SKM-1 (cell line): Measurements from ENCODE around the gene FBLN2.

ENCODE experiments used
- DNase-seq: peaks from one replicate; lab custom pipeline; 2025; ENCODE audit not compliant: unreplicated experiment; lab: John Stamatoyannopoulos, UW

The FBLN2 gene

DNA sequence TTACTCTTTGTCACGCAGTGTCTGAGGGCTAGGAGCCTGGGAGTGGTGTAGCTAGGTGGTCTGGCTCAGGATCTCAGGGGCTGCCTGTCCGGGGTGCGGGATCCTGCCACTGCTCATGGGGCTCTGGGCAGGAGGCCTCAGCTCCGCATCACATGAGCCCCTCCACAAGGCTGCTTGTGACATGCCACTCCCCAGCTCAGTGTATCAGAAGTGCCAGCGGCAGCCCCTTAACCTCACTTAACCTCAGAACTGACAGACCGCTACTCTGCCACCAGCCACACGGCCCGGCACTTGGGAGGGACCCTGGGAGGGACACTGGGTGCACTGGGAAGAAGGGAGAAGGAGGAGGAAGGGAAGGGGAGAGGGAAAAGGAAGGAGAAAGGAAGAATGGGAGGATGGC, 87.9 kb downstream of the FBLN2 start:
- DNase-seq: no peak

DNA sequence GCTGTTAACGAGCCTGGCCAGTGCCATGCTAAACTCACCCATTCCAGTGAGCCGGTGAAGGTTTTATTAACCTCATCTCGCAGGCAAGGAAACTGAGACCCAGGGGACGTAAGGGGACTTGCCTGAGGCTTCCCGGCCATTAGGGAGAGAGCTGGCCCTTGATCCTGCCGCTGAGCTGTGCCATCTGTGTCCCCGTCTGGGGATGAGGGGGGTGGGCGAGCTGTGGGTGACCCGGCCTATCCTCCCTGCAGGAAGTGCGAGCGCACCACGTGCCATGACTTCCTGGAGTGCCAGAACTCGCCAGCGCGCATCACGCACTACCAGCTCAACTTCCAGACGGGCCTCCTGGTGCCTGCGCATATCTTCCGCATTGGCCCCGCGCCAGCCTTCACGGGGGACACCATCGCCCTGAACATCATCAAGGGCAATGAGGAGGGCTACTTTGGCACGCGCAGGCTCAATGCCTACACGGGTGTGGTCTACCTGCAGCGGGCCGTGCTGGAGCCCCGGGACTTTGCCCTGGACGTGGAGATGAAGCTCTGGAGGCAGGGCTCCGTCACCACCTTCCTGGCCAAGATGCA, 88.5 kb downstream of the FBLN2 start:
- no peak for DNase-seq

DNA sequence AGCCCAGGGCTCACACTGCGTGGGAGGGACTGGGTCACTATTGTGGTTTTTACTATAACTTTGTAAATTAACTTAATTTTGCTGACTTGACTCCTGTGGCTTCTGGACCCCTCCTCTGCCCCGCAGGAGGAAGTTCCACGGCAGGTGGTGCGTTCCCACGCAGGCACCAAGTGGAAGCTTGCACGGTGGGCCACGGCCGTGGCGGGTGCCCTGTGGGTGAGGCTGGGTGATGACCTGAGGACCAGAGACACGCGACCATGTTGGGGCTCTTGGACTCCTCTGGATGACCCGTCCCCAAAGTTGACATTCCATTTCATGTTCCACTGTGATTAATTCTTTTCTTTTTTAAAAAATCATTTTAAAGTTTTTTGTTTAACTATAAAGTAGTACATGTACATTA, 89.0 kb downstream of the FBLN2 start:
- DNase-seq: no peak

DNA sequence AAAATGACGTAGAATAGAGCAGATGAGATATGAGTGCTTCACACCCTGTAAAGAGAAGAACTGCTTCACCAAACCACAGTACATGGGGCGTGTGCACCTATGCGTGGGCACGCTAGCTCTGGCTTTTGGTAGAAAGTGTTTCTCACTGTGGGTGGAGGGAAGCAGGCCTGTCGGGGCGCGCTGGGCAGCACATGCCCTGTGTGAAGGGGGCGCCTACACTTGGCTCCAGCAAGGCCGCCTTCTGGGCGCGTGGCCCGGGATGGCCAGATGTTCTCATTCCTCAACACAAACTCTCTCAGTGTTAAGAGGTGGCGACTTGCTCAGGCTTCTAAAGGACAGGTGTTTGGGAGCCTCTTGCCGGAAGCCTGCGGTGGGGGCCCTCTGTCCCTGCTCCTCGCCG, 90.0 kb downstream of the FBLN2 start:
- no peak for DNase-seq

DNA sequence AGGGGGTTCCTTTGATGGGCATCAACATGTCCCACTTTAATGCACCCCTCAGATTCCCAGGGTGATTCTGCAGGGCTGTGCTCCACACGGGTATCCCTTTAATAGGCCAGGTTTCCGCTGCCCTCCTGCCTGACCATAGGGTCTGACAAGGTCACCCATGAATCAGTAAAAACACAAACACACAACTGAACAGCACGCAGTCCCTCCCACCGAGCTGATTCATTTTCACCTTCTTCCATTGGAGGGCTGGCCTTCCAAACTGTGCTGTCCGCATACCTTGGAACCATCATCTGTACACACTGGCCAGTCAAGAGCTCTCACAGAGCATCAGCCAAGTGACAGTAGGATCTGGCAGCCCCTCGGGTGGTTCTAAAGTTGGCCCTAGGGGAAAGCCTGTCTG, 93.7 kb downstream of the FBLN2 start:
- no peak for DNase-seq

DNA sequence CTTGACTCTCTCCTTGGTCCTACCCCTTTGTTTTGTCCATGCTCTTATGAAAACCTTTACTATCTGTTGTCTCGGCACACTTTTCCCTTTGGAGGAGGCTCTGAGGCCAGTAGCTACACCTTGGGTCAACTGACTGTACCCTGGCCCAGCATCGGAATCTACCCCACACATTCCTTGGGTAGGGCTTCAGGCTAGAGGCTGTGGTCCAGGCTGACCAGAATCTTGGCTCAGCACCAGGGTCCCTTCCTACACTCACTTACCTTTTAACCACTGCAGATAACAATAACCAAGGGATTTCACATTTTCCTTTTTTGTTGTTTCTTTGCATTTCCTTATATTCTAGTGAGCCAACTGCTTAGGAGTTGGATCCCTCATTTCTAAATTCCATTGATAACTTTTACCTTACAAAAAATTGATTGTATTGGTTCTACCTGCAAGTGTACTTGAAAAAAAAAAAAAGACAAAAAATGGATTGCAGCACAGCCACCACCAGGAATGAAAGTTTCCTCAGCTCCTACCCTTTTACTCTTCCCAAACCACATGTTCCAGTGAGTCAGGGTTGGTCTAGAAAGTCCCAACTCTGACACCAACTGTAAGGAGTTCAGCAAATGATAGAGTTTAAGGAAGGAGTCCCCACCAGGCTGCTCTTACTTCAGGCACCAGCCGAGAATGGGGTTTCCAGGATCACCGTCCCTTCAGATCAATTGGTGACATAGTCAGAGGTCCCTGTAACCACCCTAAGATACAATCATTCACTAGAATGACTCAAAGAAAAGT, 95.6 kb downstream of the FBLN2 start:
- no peak for DNase-seq

DNA sequence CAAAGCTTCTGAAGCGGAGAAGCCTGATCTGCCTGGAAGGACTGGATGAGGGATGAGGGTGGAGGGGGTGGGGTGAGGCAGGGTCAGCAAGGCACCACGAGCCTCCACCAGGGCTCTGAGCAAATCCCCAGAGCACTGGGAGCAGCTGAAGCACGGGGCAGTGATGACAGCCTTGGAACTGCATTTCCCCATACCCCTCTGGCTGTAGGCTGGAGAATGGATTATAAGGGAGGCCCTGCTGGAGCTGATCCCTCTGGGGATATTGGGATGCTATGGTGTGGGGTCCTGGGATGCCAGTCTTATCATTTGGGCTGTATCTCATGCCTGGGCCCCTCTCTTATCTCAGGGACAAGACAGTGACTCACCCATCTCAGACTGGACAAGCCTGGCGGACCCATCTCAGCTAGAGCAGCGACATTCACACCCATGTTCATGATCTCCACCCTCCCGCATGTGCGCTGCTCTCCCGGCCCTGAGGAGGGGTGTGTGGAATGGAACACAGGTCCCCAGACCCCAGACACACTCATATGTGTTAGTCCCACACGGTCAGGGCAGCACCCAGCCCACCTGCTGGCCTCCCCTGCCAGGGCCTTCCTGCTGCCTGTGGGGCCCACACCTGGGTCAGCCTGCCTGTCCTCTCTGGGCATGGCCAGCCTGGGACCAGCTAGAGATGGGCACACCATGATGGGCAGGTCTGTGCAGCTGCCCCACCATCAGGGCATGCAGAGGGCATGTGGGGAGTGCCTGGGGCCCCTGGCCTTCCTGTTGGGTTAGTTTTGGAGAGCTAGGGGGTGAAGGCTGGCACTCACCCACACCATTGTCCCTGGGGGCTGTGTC, 97.1 kb downstream of the FBLN2 start:
- no peak for DNase-seq

DNA sequence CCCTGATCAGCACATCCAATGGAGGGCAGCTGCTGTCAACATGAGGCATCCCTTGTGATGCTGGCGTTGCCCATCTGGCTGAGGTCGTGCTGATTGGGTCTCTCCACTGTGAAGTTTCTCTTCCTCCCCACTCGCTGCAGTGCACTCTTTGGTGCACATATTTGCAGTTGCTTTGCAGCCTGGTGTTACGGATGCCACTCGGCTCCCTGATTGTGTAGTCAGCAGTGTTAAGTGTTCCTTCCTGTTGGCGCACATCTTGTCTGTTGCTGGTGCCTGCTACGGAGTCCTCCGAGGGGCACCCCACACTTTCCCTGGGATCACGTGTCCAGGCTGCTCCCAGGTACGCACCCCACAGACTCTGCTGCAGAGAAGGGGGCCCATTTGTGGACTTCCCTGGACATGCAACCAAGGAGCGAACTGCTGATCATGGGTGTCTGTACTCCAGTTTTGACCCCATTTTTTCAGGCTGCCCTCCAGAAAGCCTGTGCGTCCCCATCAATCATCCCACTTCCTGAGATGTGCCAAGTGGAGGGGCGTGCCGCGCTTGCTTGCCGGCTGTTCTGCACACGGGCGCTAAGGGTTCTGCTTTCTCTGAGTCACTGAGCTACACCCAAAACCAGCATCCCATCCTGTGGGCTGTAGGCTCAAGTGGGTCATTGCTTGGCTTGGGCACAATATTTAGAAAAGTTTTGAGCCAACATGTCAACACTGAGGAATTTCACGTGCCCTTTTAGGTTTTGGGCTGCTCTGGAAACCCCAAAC, 98.6 kb downstream of the FBLN2 start:
- DNase-seq: no peak

DNA sequence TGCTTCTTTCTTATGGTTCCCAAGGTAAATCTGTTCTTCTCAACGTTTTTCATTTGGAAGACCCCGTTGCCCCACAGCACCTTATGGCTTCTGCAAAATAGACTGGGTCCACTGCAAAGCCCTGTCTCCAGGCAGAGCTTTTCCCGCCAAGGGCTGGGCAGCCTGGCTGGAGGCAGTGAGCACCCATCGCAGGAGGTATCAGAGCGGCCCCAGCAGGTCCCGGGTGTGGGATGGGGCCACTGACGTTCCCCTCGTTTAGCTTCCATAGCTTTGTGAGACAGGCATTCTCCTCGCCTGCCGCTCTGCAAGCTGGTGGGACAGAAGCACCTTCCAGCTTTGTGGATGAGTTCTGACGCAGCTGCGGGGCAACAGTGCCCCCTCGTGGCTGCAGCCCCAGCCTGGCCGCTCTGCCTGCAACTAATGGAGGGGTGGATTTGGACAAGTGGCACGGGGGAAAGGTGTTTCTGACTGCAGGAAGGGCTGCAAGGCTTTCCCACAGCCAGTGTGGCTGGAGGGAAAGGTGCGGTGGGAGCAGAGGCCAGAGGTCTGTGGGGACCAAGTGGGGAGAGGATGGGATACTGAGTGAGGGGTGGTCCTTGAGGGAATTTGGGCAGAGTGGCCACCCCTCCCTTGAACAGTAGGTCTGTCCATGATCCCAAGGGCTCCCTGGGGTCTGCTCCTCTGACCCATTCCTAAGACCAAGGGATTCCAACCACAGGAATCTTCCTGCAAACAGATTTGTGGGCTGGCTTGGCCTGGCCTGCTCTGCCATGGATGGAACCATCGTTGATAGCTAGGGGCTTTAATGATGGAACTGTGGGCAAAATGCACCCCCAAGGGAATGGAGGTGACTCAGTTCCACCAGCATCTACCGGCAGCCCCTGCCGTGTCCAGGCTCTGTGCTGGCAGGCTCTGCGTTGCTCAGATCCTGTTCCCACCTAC, 99.4 kb downstream of the FBLN2 start:
- DNase-seq: peak; percentile 38

DNA sequence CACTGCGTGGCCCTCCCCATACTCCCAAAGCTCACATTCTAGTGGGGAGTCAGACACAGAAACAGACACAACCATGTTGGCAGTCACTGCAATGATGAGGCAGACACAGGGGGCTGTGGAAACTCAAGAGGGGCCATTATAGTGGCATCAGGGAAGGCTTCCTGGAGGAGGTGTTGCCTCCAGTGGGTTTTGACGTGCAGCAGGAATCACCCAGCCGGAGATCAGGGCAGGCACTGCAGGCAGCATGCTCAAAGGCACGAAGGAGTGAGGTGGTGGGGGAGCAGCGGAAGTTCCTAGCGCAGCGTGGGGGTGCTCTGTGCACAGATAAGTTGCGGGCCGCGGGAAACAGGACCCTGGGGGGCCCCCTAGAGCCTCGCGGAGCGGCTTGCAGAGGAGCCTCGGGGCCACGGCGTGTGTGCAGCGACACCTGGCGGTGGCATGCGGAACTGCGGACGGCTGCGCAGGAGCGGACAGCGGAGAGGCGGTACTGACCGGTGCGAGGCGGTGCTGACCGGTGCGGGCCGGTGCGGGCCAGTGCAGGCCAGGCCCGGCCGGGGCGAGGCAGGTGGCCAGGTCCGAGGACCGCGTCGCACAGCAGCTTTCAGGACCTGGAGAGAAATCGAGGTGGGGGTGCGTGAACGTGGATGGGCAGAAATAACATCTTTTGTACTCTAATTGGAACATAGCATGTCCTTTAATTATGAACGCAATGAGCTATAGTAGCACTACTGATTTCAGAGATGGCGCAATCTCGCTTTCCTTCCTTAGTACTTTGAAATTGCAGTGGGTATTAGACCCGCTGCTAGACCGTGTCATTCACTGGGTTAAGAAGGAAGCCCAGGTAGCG, 101.5 kb downstream of the FBLN2 start:
- peak; percentile 43 for DNase-seq

DNA sequence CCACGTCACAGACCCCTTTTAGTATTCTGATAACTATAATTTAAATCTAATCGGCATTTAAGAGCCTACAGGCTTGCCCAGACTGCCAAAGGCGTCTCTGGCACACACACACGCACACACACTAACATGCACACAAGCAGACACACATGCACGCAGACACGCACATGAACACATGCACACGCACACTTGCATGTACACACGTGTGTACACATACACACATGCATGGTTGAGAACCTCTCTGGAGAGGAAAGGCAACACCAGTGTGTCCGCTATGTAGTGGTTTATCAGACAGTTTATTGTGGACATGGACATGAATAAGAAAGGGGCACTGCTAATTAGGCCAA, 102.1 kb downstream of the FBLN2 start:
- no peak for DNase-seq

DNA sequence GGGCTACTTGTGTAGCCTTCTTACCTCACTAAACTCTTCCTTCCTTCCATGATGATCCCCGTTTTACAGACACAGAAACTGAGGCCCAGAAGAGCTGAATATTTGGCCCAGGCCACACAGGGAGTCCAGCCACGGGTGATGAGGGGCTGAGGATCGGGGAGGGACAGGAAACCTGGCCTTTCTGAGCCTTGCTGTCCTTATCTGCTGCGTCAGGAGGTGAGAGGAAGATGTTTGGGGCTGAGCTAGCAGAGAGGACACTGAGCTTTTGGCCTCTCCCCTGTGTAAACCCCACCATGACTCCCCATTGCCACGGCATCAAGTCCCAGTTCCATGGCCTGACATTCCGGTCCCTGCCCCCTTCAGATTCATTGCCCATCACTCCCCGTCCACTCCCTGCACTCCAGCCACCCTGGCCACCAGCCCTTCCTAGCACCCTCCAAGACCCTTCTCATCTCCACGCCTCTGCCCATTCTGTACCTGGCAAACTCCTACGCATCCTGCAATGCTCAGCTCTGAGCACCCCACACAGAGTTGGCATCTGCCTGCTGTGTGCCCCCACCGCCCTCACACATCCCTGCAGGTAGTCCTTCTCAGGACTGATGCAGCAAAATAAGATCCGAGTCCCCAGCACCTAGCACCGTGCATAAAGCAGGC, 103.0 kb downstream of the FBLN2 start:
- no peak for DNase-seq

DNA sequence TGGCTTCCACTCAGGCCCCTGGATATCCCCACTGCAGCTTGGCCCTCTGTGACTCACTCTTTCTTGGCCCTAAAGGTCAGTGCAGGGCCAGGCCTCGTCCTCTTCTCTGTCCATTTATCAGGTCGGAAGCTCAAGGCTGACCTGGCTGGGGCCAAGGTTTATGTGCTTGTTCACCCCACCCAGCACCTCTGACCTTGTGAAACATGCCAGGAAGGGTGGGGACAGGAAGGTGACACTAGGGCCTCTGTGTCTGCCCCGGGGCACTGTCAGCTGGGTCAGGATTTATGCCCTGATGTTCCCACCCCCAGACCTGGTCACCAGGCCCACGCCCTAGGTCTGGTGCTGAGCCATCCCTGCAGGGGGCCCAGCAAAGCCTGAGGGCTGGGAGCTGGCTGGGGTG, 103.8 kb downstream of the FBLN2 start:
- no peak for DNase-seq

DNA sequence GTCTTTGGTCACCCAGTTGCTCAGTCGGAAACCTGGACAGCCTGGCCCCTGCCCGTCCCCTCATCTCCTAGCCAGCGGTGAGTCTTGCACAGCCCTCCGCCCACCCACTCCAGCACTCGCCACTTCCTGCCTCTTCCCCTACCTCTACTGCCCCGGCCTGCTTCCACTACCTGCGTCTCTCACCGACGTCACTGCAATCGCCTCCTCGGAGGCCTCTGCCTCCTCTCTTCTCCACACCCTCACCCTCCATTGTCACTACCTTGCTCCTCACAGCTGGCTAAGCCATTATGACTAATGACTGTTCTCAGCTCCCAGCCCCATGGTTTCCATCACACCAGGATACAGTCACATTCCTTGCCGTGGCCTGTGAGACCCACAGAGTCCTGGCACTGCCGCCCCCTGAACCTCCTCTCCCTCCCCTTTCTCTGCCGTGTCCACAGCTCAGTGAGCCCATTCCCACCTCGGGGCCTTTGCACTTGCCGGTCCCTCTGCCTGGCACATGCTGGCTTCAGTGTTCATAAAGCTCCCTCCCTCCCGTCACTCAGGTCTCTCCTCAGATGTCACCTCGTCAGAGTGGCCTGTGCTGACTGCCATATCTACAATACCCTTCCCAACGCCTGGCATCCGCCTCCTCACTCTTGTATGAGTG, 104.8 kb downstream of the FBLN2 start:
- no peak for DNase-seq

DNA sequence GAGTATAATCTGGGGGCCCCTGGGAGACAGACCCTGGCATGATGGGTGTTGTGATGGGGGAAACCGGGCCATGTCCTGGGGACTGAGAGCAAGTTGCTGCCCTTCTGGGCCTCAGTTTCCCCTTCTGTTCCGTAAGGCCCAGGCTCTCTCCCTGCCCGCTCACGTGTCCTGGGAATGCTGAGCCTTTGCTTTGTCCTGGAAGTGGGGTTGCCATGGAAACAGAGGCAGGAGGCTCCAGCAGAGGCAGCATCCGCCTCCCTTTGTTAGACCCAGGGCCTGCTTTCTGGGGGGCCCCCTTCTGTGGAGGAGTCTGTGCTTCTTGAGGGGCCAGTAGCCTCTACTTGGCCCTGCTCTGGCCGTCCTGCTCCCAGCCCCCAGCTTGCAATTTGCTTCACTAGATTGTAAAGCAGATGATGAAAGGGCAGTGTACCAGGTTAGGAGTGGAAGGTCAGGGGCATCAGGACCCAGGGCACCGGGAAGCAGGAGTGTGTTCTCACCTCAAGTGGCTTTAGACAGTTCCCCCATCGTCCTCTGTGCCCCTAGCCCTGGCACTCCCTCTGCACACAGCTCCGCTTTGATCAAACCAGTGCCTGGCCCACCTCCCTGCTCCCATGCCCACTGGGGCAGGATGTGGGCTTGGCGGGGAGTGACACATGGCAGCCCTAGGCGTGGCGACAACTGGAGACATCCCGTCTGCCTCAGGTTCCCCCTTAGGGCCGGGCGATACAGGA, 105.6 kb downstream of the FBLN2 start:
- no peak for DNase-seq

DNA sequence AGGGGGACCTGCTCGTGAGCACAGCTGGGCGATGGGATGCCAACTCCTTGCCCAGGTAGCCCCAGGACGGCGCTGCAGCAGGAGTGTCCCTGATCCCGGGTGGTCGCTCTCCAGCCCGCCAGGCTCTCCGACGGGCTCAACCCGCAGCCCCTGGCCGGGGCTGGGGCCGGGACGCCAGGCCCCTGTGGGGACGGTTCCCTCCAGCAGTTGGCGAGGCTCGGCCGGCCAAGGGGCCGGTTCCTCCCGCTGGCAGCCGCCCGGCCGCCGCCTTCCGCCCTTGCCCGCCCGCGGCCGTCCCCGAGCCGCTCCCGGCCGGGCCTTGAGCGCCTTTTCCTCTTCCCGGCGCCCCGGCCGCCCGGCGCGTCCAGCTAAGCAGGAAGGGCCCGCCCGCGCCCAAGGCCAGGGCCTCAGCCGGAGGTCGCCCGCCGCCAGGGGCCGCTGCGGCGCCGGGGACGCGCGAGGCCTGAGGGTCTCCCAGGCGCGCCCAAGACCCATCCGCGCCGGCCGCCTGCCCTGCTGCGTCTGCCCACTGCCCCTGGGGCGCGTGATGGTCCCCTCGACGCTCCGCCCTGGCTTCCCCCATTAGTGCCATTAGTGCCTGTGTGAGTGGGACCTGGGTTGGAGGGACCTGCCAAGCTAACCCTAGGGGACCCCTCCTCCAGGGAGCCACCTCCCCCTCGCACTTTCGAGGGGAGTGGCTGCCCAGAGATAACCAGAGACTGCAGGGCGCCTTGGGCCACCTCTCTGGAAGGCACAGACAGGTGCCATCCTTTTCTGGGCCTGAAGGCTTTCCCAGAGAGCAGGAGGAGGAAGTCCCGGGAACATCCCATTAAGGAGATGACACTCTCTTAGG, 106.4 kb downstream of the FBLN2 start:
- DNase-seq: no peak
